DLD1 (cell line): Measurements from ENCODE around the gene ST8SIA6.
"Not testable (repeated sequence)": the region's sequence is repeated elsewhere in the genome, so short reads cannot be mapped to it uniquely, and the experiment has no call there.

ENCODE experiments used
- in situ Hi-C: cut with HindIII; loops from 2 replicates; pipeline ENCODE4 v1.10.0; 2017; ENCODE audit warnings: low sequenced_read_pairs

ST8SIA6 gene

GRCh38 chr10:17351506-17351905 is 102.9 kb downstream of the ST8SIA6 start:
- in situ Hi-C loops: no loop called here

- in situ Hi-C loops: no loop called here
These were observed 104.7 kb downstream of the ST8SIA6 start for GRCh38 chr10:17349717-17350116.

GRCh38 chr10:17348501-17349349 is 105.7 kb downstream of the ST8SIA6 start:
- in situ Hi-C loops: no loop called here

GRCh38 chr10:17348011-17348500 is 106.3 kb downstream of the ST8SIA6 start:
- in situ Hi-C loops: no loop called here

- in situ Hi-C loops: no loop called here
These were observed 110.2 kb downstream of the ST8SIA6 start for GRCh38 chr10:17344206-17344605.

- in situ Hi-C loops: no loop called here
These were observed 111.3 kb downstream of the ST8SIA6 start for GRCh38 chr10:17343118-17343517.

GRCh38 chr10:17340144-17340829 is 114.1 kb downstream of the ST8SIA6 start:
- in situ Hi-C loops: no loop called here

- in situ Hi-C loops: no loop called here
These were observed 119.3 kb downstream of the ST8SIA6 start for GRCh38 chr10:17335065-17335464.

- in situ Hi-C loops: no loop called here
These were observed 123.9 kb downstream of the ST8SIA6 start for GRCh38 chr10:17330501-17330900.

GRCh38 chr10:17326377-17326776 is 128.0 kb downstream of the ST8SIA6 start:
- in situ Hi-C loops: no loop called here

GRCh38 chr10:17321957-17322356 is 132.4 kb downstream of the ST8SIA6 start:
- in situ Hi-C loops: not testable (repeated sequence)

GRCh38 chr10:17316488-17317170 is 137.8 kb downstream of the ST8SIA6 start:
- in situ Hi-C loops: no loop called here

- in situ Hi-C loops: no loop called here
These were observed 145.0 kb downstream of the ST8SIA6 start for GRCh38 chr10:17309435-17309834.

GRCh38 chr10:17307123-17307522 is 147.3 kb downstream of the ST8SIA6 start:
- in situ Hi-C loops: no loop called here

- in situ Hi-C loops: loop anchor here (25.0 kb wide), 2 partner anchors 145 to 430 kb away; no protein-coding TSS in a partner anchor
These were observed 162.0 kb downstream of the ST8SIA6 start for GRCh38 chr10:17292375-17292774.

GRCh38 chr10:17290226-17290625 is 164.2 kb downstream of the ST8SIA6 start:
- in situ Hi-C loops: loop anchor here (25.0 kb wide), 2 partner anchors 147 to 428 kb away; no protein-coding TSS in a partner anchor

- in situ Hi-C loops: loop anchor here (25.0 kb wide), 2 partner anchors 148 to 427 kb away; no protein-coding TSS in a partner anchor
These were observed 164.6 kb downstream of the ST8SIA6 start for GRCh38 chr10:17289763-17290162.

- in situ Hi-C loops: loop anchor here (25.0 kb wide), 2 partner anchors 150 to 425 kb away; no protein-coding TSS in a partner anchor
These were observed 167.5 kb downstream of the ST8SIA6 start for GRCh38 chr10:17286562-17287550.

GRCh38 chr10:17282311-17282710 is 172.1 kb downstream of the ST8SIA6 start:
- in situ Hi-C loops: loop anchor here (25.0 kb wide), 2 partner anchors 155 to 420 kb away; no protein-coding TSS in a partner anchor
